ENCODE results near the gene KHDRBS1. TPM values are rescaled to one million over a fixed set of nuclear protein-coding genes. Genes with fewer than 3 reads are reported as not detected.

KHDRBS1 gene
- total and polyA plus RNA-seq, 9 of the 15 experiments (the other 6 are each of a cell fraction or from before 2014, with no cell fraction given): 48.4 to 257 (median 114) TPM

- ChIA-PET POLR2A (interaction anchor here (0.6 to 1.0 kb wide), 10 partner anchors 8 to 224 kb away, joined by 3 to 8 read pairs (median 4); partner anchors contain the start of genes KPNA6 and PTP4A2), CTCF (ENCODE audit: low intra/inter-chr PET ratio) (no interaction called here)
- in situ Hi-C loops (cut with MboI): no loop called here
- no peaks in the 10 kb centered on the region for H3K9me1 ChIP-seq (ENCODE audit: control insufficient read depth, insufficient read depth, low read length)
- H4K20me1 ChIP-seq (replicated peaks; ENCODE audit: control insufficient read depth, insufficient read depth, low read length): peaks cover 27% of the 10 kb centered on the region
- ATAC-seq (no peak), DNase-seq (ENCODE audit: extremely low read depth in 1 of 4, low spot score in 3 of 4) (peak in 1 of 4 experiments; percentile 28), FAIRE-seq (no peak)
- H3K4me1 ChIP-seq (replicated peaks in 1 of 2; ENCODE audit: control insufficient read depth in 2 of 2, insufficient read depth in 2 of 2, low read length in 2 of 2): peaks cover 28 to 41% of the 10 kb centered on the region in 2 experiments; a peak in 4 of 5 replicates
- H3K9ac ChIP-seq (ENCODE audit: insufficient read depth in 1 of 2, low read depth in 2 of 2, low read length in 2 of 2): peak overlapping the region; percentile 96 to 98
- peak overlapping the region; percentile 87 for H3K4me2 ChIP-seq (ENCODE audit: insufficient read depth, low read length)
- peak overlapping the region; percentile 95 for H3K27ac ChIP-seq (ENCODE audit: extremely low read depth, low read depth, low read length)
- intact Hi-C loops (cut with micrococcal nuclease): loop anchor here (5.0 to 10.0 kb wide), 2 partner anchors 36 to 172 kb away; no protein-coding TSS in a partner anchor
- peaks cover 24% of the 10 kb centered on the region for H3K36me3 ChIP-seq (ENCODE audit: control insufficient read depth, insufficient read depth, low read length)
- H3K27me3 ChIP-seq (ENCODE audit: control insufficient read depth in 2 of 2, insufficient read depth in 2 of 2, low read length in 2 of 2): no peaks in the 10 kb centered on the region
- TSS peak; percentile 98 for BruUV-seq (replicated peaks)
- H3K79me2 ChIP-seq (ENCODE audit: control insufficient read depth, insufficient read depth, low read length): peaks cover 42% of the 10 kb centered on the region
- no peaks in the 10 kb centered on the region for H3K9me3 ChIP-seq (replicated peaks; ENCODE audit: control insufficient read depth, insufficient read depth, low read depth, low read length)
- H2AFZ ChIP-seq (ENCODE audit: low read depth, low read length): peak overlapping the region; percentile 90
- WGBS (ENCODE audit: insufficient coverage, low coverage, missing lambda C conversion rate): 41% methylated on average over 12 of the region's 12 CpGs
- H3K4me3 ChIP-seq: peak overlapping the region; percentile 82
- TF ChIP-seq SOX6 (IDR thresholded peaks at IDR 0.05) (no peak), POLR2AphosphoS5 (IDR thresholded peaks at IDR 0.05; ENCODE audit: control insufficient read depth, insufficient read depth, low read depth, low read length) (0 out of 2 replicates have a peak, but pooled peaks have one; percentile 16), SNIP1 (IDR thresholded peaks at IDR 0.05; ENCODE audit: low read depth) (0 out of 2 replicates have a peak, but pooled peaks have one; percentile 36), ZNF507 (tag; conservative IDR thresholded peaks at IDR 0.05) (no peak), SLC30A9 (CRISPR knock-in tag; IDR thresholded peaks at IDR 0.05) (no peak), CC2D1A (IDR thresholded peaks at IDR 0.05) (peak; percentile 79), WHSC1 (IDR thresholded peaks at IDR 0.05; ENCODE audit: low read length) (no peak), SREBF2 (CRISPR knock-in tag; IDR thresholded peaks at IDR 0.05) (no peak), PCBP2 (IDR thresholded peaks at IDR 0.05; ENCODE audit: low read depth, low read length, poor library complexity, severe bottlenecking) (no peak), CSDE1 (IDR thresholded peaks at IDR 0.05) (no peak), ELF1 (tag; IDR thresholded peaks at IDR 0.05) (no peak), ASH1L (IDR thresholded peaks at IDR 0.05; ENCODE audit: borderline replicate concordance, low read depth, partially characterized antibody) (peak; percentile 59), PTTG1 (tag; IDR thresholded peaks at IDR 0.05; ENCODE audit: low read depth) (no peak), SMARCA4 (IDR thresholded peaks at IDR 0.05) (peak; percentile 85), IRF2 (CRISPR knock-in tag; IDR thresholded peaks at IDR 0.05) (no peak), BRD4 (IDR thresholded peaks at IDR 0.05) (no peak), BCLAF1 (IDR thresholded peaks at IDR 0.05; ENCODE audit: borderline replicate concordance in 1 of 2, control insufficient read depth in 1 of 2, low read depth in 2 of 2, low read length in 1 of 2) (peak in 1 of 2 experiments; percentile 47; a peak in 1 of 4 replicates), ZC3H8 (IDR thresholded peaks at IDR 0.05) (0 out of 2 replicates have a peak, but pooled peaks have one; percentile 14), FOSL1 (tag; conservative IDR thresholded peaks at IDR 0.05) (no peak)
- TF ChIP-seq, protein P1, sequence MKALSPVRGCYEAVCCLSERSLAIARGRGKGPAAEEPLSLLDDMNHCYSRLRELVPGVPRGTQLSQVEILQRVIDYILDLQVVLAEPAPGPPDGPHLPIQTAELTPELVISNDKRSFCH (CRISPR knock-in tag; IDR thresholded peaks at IDR 0.05): no peak
- TF ChIP-seq, protein P1 (tag; IDR thresholded peaks at IDR 0.05): no peak
Observed at GRCh38 chr1:32012709-32013385, 821 bp upstream of the KHDRBS1 start.

Measured in K562 (cell line).